MG63 (cell line): ENCODE data around the gene SECISBP2. TPM values are rescaled to one million over a fixed set of nuclear protein-coding genes. Genes with fewer than 3 reads are reported as not detected.
"Not testable (repeated sequence)": the region's sequence is repeated elsewhere in the genome, so short reads cannot be mapped to it uniquely, and the experiment has no call there.

Experiments used
- DNase-seq: peaks from one replicate; pipeline ENCODE4 v3.0.0-alpha.2; 2020
- H3K27me3 ChIP-seq: fragments of 250-450 bp; sonication (Bioruptor Pico); 2 replicates; pipeline ENCODE4 v1.5.1; 2020; ENCODE audit warnings: mild to moderate bottlenecking, moderate library complexity
- H3K36me3 ChIP-seq: fragments of 250-450 bp; sonication (Bioruptor Pico); 2 replicates; pipeline ENCODE4 v1.5.1; 2020; ENCODE audit warnings: mild to moderate bottlenecking, moderate library complexity
- H3K4me3 ChIP-seq: fragments of 250-450 bp; sonication (Bioruptor Pico); 2 replicates; pipeline ENCODE4 v1.5.1; 2020; ENCODE audit warnings: mild to moderate bottlenecking, moderate library complexity
- H3K9me3 ChIP-seq: fragments of 250-450 bp; sonication (Bioruptor Pico); 2 replicates; pipeline ENCODE4 v1.5.1; 2020; ENCODE audit warnings: mild to moderate bottlenecking, moderate library complexity
- total RNA-seq: library from RNA; depleted of rRNA; stranded (reverse); fragments of >200 nt; shearing (Covaris generic); gene quantifications from 2 replicates; pipeline ENCODE4 v1.2.3, GENCODE V29; 2014; ENCODE audit warnings: low replicate concordance

The SECISBP2 gene
- total RNA-seq, 1 experiment from 2014 or later = 9.7 TPM

GRCh38 chr9:89367281-89367680 is 49.0 kb downstream of the SECISBP2 start:
- Histone ChIP-seq H3K4me3 (no peak overlapping the region), H3K9me3 (no peaks in the 10 kb centered on the region), H3K27me3 (no peaks in the 10 kb centered on the region), H3K36me3 (no peaks in the 10 kb centered on the region)
- DNase-seq = no peak

DNA sequence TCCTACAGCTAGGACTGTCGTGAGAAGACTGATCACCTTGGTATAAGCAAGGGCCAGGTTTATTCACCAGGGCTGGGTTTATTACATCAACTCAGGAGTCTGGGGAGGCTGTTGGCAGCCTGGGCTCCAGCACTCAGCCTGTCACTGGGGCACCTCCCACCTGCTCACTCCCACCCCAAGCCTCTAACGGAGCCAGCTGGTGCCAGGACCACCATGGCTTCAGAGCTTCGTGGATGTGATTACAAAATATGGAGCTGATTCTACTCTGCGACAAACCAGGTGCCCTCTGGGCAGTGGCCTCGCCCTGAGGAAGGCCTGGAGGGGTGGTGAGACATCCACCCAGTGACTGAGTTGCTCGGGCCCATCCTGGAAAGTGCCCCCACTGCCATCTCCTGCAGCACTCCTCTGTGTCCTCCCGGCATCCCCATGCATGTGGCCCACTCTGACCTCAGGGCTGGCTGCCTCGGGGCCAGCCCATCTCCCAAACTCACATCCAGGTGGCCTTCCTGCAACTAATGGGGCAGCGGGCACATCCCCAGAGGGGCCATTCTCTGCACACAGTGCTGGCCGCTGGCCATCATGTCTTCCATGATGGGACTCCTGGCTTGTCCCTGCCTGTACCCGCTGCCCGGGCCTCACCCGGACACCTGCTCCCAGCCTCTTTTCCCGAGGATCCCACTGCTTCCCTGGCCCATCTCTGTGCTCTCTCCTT is 49.6 kb downstream of the SECISBP2 start:
- Histone ChIP-seq H3K27me3 (no peaks in the 10 kb centered on the region), H3K9me3 (no peaks in the 10 kb centered on the region), H3K36me3 (no peaks in the 10 kb centered on the region), H3K4me3 (no peak overlapping the region)
- no peak for DNase-seq

DNA sequence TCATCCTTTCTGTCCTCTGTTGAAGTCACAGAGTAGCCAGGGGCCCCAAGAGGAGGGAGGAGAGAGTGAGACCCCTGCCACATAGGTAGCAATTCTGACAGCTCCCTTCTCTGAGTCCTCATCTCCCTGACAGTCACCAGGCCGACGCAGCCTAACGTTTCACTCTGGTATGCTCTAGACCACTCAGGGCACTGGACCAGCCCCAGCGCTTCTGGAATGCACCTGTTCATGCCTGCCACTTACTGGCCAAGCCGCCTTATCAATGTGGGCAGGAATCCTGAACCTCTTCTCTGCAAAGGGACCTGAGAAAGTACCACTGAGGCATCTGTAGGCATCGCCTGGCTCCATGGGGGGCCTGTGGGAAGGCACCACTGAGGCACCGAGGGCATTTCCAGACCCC is 50.2 kb downstream of the SECISBP2 start:
- Histone ChIP-seq H3K36me3 (no peaks in the 10 kb centered on the region), H3K4me3 (no peak overlapping the region), H3K9me3 (no peaks in the 10 kb centered on the region), H3K27me3 (no peaks in the 10 kb centered on the region)
- no peak for DNase-seq

GRCh38 chr9:89368978-89369377 is 50.7 kb downstream of the SECISBP2 start:
- Histone ChIP-seq H3K9me3 (no peaks in the 10 kb centered on the region), H3K36me3 (no peaks in the 10 kb centered on the region), H3K27me3 (no peaks in the 10 kb centered on the region), H3K4me3 (no peak overlapping the region)
- no peak for DNase-seq

DNA sequence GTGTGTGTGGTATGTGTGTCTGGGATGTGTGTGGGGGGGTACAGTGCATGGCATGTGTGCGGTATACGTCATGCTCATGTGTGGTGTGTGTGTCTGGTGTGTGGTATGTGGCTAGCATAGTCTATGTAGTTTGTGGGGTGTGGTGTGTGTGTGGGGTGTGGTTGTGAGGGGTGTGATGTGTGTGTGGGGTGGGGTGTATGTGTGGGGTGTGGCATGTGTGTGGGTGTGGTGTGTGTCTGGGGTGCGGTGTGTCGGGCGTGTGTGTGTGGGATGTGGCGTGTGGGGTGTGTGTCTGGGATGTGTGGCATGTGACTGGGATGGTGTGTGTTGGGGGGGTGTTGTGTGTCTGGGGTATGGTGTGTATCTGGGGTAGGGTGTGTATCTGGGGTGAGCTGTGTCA is 52.3 kb downstream of the SECISBP2 start:
- H3K9me3 ChIP-seq = no peaks in the 10 kb centered on the region
- no peak for DNase-seq
- H3K27me3 ChIP-seq = no peaks in the 10 kb centered on the region
- H3K4me3 ChIP-seq = no peak overlapping the region
- H3K36me3 ChIP-seq = no peaks in the 10 kb centered on the region

- not testable (repeated sequence) for H3K4me3 ChIP-seq, H3K36me3 ChIP-seq, DNase-seq, H3K9me3 ChIP-seq, H3K27me3 ChIP-seq
Measured at GRCh38 chr9:89371791-89372190, 53.5 kb downstream of the SECISBP2 start.

DNA sequence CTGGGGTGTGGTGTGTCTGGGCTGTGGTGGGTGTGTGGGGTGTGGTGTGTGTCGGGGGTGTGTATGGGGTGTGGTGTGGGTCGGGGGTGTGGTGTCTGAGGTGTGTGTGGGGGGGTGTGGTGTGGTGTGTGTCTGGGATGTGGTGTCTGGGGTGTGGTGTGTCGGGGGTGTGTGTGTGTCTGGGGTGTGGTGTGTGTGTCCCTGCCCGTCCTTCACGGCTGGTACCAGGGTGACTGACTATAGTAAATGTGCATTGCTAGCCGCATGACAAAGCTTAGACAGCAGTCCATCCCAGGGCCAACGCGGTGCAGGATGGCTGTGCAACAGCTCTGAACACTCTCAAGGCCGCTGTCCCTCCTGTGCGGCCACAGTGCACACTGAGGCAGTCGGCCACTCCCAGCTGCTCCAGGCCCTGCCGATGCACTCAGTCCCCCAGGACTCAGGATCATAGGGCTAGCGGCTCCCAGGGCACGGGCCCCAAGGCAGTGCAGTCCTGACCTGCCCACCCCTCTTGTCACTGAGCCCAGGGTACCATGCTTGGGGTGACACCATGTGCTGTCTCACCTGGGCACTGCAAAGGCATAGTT is 54.0 kb downstream of the SECISBP2 start:
- Histone ChIP-seq H3K4me3 (no peak overlapping the region), H3K9me3 (no peaks in the 10 kb centered on the region), H3K27me3 (no peaks in the 10 kb centered on the region), H3K36me3 (no peaks in the 10 kb centered on the region)
- peak; percentile 25 for DNase-seq

DNA sequence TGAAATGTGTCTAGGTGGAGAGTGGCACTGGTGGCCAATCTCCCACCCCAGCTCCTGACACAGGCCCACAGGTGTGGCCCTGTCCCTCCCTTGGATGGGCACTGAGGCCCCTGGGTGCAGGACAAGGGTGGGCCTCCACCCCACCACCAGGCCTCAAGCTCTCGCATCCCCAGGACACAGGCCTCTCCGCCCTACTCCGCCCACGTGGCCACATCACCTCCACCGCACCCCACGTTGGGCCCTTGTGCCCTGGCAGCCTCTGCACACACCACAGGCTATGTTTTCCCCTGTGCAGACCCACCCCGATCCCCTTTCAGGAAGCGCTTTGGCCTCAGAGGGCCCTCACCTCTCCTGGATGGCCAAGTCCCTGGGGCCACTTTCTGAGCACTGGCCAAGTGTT is 54.7 kb downstream of the SECISBP2 start:
- Histone ChIP-seq H3K36me3 (no peaks in the 10 kb centered on the region), H3K9me3 (no peaks in the 10 kb centered on the region), H3K4me3 (no peak overlapping the region), H3K27me3 (no peaks in the 10 kb centered on the region)
- DNase-seq = no peak

DNA sequence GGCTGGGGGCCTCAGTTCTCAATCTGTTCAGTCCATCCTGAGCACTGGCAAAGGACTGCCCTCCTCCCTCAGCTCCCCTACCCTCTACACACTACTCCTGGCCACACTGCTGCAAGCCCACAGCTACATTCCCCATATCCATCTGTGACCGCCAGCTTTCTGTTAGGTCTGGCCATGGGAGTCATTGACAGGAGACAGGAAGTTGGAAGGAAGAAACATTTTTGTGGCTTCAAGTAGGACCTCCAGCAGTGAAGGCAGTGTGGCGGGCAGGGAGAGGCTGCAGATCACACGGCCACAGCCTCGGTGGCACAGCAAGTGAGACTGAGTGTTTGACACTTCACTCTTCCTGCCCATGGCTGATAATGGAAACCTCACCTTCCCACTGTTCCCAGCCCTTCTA is 55.9 kb downstream of the SECISBP2 start:
- H3K27me3 ChIP-seq = no peaks in the 10 kb centered on the region
- H3K4me3 ChIP-seq = no peak overlapping the region
- no peak for DNase-seq
- H3K36me3 ChIP-seq = no peaks in the 10 kb centered on the region
- H3K9me3 ChIP-seq = no peaks in the 10 kb centered on the region

GRCh38 chr9:89375191-89375760 is 57.0 kb downstream of the SECISBP2 start:
- DNase-seq = no peak
- no peaks in the 10 kb centered on the region for H3K9me3 ChIP-seq
- no peak overlapping the region for H3K4me3 ChIP-seq
- H3K27me3 ChIP-seq = no peaks in the 10 kb centered on the region
- no peaks in the 10 kb centered on the region for H3K36me3 ChIP-seq

GRCh38 chr9:89376286-89376685 is 58.0 kb downstream of the SECISBP2 start:
- H3K36me3 ChIP-seq = no peaks in the 10 kb centered on the region

DNA sequence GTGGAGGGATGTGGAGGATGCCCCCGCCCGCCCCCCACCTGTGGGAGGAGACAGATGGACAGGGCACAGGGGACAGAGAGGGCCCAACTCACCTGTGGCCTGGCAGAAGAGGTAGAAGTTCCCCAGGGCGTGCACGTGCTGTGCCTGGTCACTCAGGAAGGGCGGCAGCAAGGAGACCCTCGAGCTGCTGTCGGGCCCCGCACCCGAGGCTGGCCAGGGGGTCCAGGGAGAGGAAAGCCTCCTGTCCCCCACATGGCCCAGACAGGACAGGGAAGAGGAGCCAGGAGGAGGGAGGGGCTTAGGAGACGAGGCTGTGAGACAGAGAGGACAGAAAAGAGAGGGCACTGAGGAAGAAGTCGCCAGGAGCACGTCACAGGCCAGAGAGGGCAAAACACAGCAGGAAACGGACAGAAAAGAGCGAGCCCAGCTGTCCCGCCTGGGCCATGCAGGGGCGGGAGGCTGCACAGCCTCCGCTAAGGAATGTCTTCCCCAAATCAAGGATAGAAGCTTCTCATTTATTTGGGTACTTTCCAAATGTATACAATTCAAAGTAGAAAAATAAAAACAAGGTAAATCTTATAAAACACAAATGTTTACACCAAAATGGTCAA is 58.5 kb downstream of the SECISBP2 start:
- DNase-seq = no peak
- H3K36me3 ChIP-seq = no peaks in the 10 kb centered on the region
- H3K4me3 ChIP-seq = no peak overlapping the region
- H3K9me3 ChIP-seq = no peaks in the 10 kb centered on the region
- H3K27me3 ChIP-seq = no peaks in the 10 kb centered on the region

More at GRCh38 chr9:89376286-89376685, 58.0 kb downstream of the SECISBP2 start:
- H3K4me3 ChIP-seq = no peak overlapping the region
- DNase-seq = no peak
- H3K9me3 ChIP-seq = no peaks in the 10 kb centered on the region
- no peaks in the 10 kb centered on the region for H3K27me3 ChIP-seq

DNA sequence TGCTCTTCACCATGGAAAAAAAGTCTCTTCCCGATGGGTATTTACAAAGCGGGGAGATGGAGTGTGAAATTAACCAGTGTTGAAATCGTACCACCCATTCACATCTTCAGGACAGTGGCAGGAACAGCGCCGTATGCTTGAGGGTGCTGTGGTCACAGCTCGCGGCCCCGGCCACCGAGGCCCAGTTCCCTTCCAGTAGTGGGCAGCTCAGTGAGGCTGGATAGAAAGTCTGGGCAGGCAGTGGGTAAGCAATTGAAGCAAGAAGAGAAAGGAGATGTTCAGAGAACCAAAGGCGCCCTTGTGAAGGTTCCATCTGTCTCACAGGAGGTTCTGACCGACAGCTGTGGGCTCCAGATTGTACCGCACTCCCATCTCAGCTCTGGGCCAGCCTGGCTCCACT is 59.1 kb downstream of the SECISBP2 start:
- DNase-seq = no peak
- H3K27me3 ChIP-seq = no peaks in the 10 kb centered on the region
- no peaks in the 10 kb centered on the region for H3K36me3 ChIP-seq
- H3K9me3 ChIP-seq = no peaks in the 10 kb centered on the region
- H3K4me3 ChIP-seq = no peak overlapping the region

GRCh38 chr9:89378541-89378940 is 60.2 kb downstream of the SECISBP2 start:
- Histone ChIP-seq H3K9me3 (no peaks in the 10 kb centered on the region), H3K27me3 (no peaks in the 10 kb centered on the region), H3K4me3 (no peak overlapping the region), H3K36me3 (no peaks in the 10 kb centered on the region)
- no peak for DNase-seq

GRCh38 chr9:89379031-89379430 is 60.7 kb downstream of the SECISBP2 start:
- H3K4me3 ChIP-seq = no peak overlapping the region
- H3K36me3 ChIP-seq = no peaks in the 10 kb centered on the region
- H3K27me3 ChIP-seq = no peaks in the 10 kb centered on the region
- DNase-seq = no peak
- H3K9me3 ChIP-seq = no peaks in the 10 kb centered on the region

DNA sequence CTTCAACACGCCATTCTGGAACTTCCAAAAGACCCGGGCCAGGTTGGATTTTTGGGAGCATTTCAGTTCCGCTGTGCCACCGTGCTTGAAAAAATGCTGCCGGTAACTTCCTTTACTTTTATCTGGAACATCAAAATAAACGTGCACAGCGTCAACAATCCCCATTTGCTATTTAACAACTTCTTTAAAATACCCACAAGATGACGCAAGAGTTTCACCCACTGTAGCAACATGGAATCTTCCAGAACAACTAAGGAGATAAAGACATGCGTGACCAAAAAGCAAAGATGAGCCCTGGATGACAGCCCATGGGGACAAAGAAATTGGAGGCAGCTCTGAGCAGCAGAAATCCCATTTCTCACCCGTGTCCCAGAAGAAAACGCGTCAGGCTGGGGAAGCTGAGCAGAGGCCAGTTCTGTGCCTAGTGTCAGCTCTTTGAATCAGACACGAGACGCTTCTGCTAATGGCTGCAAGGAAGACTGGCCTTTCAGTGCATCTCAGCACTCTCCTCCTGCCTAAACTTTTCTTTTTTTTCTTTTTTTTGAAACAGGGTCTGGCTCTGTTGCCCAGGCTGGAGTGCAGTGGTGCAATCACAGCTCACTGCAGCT is 61.3 kb downstream of the SECISBP2 start:
- no peak overlapping the region for H3K4me3 ChIP-seq
- no peak for DNase-seq
- H3K27me3 ChIP-seq = no peaks in the 10 kb centered on the region
- no peaks in the 10 kb centered on the region for H3K36me3 ChIP-seq
- no peaks in the 10 kb centered on the region for H3K9me3 ChIP-seq
